Neural crest cell (in vitro differentiated cells): ENCODE data around the gene PCID2. TPM values are rescaled to one million over a fixed set of nuclear protein-coding genes. Genes with fewer than 3 reads are reported as not detected.

ENCODE experiments used
- DNase-seq: peaks from one replicate; pipeline ENCODE4 v3.0.0; 2021; ENCODE audit warnings: low read depth, mixed read lengths, low spot score
- H3K27ac Mint-ChIP-seq: one replicate; pipeline ENCODE4 v1.8.0; 2021; ENCODE audit warnings: mild to moderate bottlenecking, mixed read lengths; ENCODE audit not compliant: unreplicated experiment
- H3K27me3 Mint-ChIP-seq: 2 replicates; pipeline ENCODE4 v1.8.0; 2021; ENCODE audit warnings: low read depth, mild to moderate bottlenecking, mixed read lengths
- H3K36me3 Mint-ChIP-seq: 2 replicates; pipeline ENCODE4 v1.8.0; 2021; ENCODE audit warnings: low read depth, mild to moderate bottlenecking, mixed read lengths
- H3K4me1 Mint-ChIP-seq: 2 replicates; pipeline ENCODE4 v1.8.0; 2021; ENCODE audit warnings: mixed read lengths
- H3K4me3 Mint-ChIP-seq: one replicate; pipeline ENCODE4 v1.8.0; 2021; ENCODE audit warnings: mild to moderate bottlenecking, mixed read lengths
- H3K9me3 Mint-ChIP-seq: 2 replicates; pipeline ENCODE4 v1.8.0; 2021; ENCODE audit warnings: mixed read lengths
- CTCF ChIP-seq: fragments of 200-600 bp; sonication (generic); conservative IDR thresholded peaks from 2 replicates; pipeline ENCODE4 v1.5.0; 2021; ENCODE audit warnings: antibody characterized with exemption, mild to moderate bottlenecking
- total RNA-seq: library from RNA; stranded (reverse); gene quantifications from 2 replicates; pipeline ENCODE4 v1.2.1, GENCODE V29; 2021

Gene PCID2
- total RNA-seq, 1 donor from 2014 or later: 60.4 TPM

GRCh38 chr13:113192902-113193301 is 15.6 kb downstream of the PCID2 start:
- no peak for DNase-seq
- H3K4me1 Mint-ChIP-seq: no peaks in the 10 kb centered on the region
- no peak overlapping the region for H3K27ac Mint-ChIP-seq
- H3K27me3 Mint-ChIP-seq: no peaks in the 10 kb centered on the region
- H3K9me3 Mint-ChIP-seq: no peaks in the 10 kb centered on the region
- peaks cover 11% of the 10 kb centered on the region for H3K36me3 Mint-ChIP-seq
- TF ChIP-seq CTCF: no peak
- H3K4me3 Mint-ChIP-seq: no peak overlapping the region

- H3K27ac Mint-ChIP-seq: no peak overlapping the region
- DNase-seq: no peak
- no peak overlapping the region for H3K4me3 Mint-ChIP-seq
- peaks cover under 1% of the 10 kb centered on the region for H3K4me1 Mint-ChIP-seq
- TF ChIP-seq CTCF: no peak
- H3K36me3 Mint-ChIP-seq: peaks cover 14% of the 10 kb centered on the region
- H3K9me3 Mint-ChIP-seq: no peaks in the 10 kb centered on the region
- no peaks in the 10 kb centered on the region for H3K27me3 Mint-ChIP-seq
Measured at GRCh38 chr13:113192279-113192678, 16.2 kb downstream of the PCID2 start.

DNA sequence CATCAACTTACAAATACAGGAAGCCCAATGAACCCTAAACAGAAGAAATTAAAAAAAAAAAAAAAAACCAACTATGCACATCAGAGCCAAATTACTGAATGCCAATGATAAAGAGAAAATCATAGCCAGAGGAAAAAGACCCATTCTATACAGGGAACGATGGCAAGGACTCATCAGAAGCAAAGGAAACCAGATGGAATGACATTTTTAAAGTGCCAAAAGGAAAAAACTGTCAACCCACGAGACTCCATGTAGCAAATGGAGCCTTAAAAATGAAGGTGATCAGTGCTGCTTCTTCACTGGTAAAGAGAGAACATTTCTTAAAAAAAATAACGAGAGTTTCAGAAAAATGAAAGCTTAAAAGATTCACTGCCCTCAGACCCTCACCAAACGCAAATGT is 18.3 kb downstream of the PCID2 start:
- Mint-ChIP-seq H3K27me3 (no peaks in the 10 kb centered on the region), H3K4me3 (no peak overlapping the region), H3K9me3 (no peaks in the 10 kb centered on the region), H3K27ac (no peak overlapping the region), H3K4me1 (peaks cover 3% of the 10 kb centered on the region), H3K36me3 (peaks cover 17% of the 10 kb centered on the region)
- no peak for TF ChIP-seq CTCF
- DNase-seq: no peak

GRCh38 chr13:113187883-113188665 is 20.4 kb downstream of the PCID2 start:
- no peaks in the 10 kb centered on the region for H3K9me3 Mint-ChIP-seq
- peaks cover 7% of the 10 kb centered on the region for H3K4me1 Mint-ChIP-seq
- H3K4me3 Mint-ChIP-seq: no peak overlapping the region
- H3K36me3 Mint-ChIP-seq: peaks cover 17% of the 10 kb centered on the region
- H3K27ac Mint-ChIP-seq: no peak overlapping the region
- DNase-seq: no peak
- no peak for TF ChIP-seq CTCF
- no peaks in the 10 kb centered on the region for H3K27me3 Mint-ChIP-seq

GRCh38 chr13:113187263-113187669 is 21.2 kb downstream of the PCID2 start:
- no peak for DNase-seq
- Mint-ChIP-seq H3K4me1 (peaks cover 7% of the 10 kb centered on the region), H3K4me3 (no peak overlapping the region), H3K27me3 (no peaks in the 10 kb centered on the region), H3K27ac (no peak overlapping the region), H3K9me3 (no peaks in the 10 kb centered on the region), H3K36me3 (peaks cover 17% of the 10 kb centered on the region)
- TF ChIP-seq CTCF: no peak
